Testis (tissue), 2 donors: ENCODE measurements around the gene SSTR4.

Experiments used
- POLR2A ChIP-seq: fragments of 450-650 bp; IDR thresholded peaks from one replicate; pipeline ENCODE4 v1.6.1; 2017; ENCODE audit warnings: antibody characterized with exemption, mild to moderate bottlenecking, moderate library complexity
- TF ChIP-seq, protein P1 (sequence below), 3 experiments: fragments of 450-650 bp in 2 of 3; fragments of 200-600 bp in 1 of 3; sonication (generic) in 1 of 3; IDR thresholded peaks; one replicate each; pipeline ENCODE4 v1.5.1; 2016 to 2019; ENCODE audit warnings: antibody characterized with exemption in 3 of 3, mild to moderate bottlenecking in 2 of 3, moderate library complexity in 1 of 3

DNA sequence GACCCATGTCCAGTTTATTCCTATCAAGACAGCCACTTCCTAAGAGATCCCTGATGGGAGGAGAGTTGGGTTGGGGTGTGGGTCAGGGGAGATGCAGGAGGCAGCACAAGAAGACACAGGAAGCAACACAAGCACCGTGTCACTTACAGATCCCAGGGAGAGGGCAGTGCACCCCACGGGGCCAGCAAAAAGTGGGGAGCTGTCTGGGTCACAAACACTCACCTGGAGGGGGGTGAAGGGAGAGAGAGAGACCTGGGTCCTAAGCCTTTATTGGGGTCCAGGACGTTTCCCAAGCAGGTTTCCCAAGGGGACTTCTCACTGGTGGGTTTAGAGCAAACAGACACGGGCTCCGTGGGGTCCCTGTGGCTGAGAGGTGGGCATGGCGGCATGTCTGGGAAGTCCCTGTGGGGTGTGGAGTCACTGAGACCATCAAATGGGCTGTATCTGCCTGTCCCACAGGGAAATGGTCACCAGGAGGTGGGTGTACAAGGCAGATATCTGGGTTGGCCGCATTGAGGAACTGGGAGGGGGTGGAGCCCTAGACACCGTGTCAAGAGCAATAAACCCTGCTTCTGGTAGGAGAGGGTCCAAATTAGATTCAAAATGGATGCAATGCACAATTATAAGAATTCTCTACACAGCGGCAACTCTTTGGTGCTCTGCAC is 52.6 kb downstream of the SSTR4 start:
- TF ChIP-seq, protein P1, sequence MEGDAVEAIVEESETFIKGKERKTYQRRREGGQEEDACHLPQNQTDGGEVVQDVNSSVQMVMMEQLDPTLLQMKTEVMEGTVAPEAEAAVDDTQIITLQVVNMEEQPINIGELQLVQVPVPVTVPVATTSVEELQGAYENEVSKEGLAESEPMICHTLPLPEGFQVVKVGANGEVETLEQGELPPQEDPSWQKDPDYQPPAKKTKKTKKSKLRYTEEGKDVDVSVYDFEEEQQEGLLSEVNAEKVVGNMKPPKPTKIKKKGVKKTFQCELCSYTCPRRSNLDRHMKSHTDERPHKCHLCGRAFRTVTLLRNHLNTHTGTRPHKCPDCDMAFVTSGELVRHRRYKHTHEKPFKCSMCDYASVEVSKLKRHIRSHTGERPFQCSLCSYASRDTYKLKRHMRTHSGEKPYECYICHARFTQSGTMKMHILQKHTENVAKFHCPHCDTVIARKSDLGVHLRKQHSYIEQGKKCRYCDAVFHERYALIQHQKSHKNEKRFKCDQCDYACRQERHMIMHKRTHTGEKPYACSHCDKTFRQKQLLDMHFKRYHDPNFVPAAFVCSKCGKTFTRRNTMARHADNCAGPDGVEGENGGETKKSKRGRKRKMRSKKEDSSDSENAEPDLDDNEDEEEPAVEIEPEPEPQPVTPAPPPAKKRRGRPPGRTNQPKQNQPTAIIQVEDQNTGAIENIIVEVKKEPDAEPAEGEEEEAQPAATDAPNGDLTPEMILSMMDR (IDR thresholded peaks at IDR 0.05), result no peak
- TF ChIP-seq POLR2A, result no peak
